GM12873 (cell line): Measurements from ENCODE around the gene SIRT3.
A peak's percentile ranks its signal among the peaks of the same experiment; 100 is the strongest.

Source experiments
- CTCF ChIP-seq: IDR thresholded peaks from 2 replicates; pipeline ENCODE4 v1.5.1; 2012; ENCODE audit warnings: low read depth, mild to moderate bottlenecking, moderate library complexity, low read length, control low read depth; ENCODE audit not compliant: insufficient read depth; ENCODE audit errors: missing control alignments

Gene SIRT3

GRCh38 chr11:267491-267994 lies 31.4 kb upstream of the SIRT3 start:
- no peak for TF ChIP-seq CTCF

GRCh38 chr11:266676-267439 lies 30.7 kb upstream of the SIRT3 start:
- TF ChIP-seq CTCF = no peak

- TF ChIP-seq CTCF = no peak
Measured at GRCh38 chr11:261624-262023, 25.5 kb upstream of the SIRT3 start.

- no peak for TF ChIP-seq CTCF
Measured at GRCh38 chr11:259413-259812, 23.3 kb upstream of the SIRT3 start.

GRCh38 chr11:257766-258493 lies 21.8 kb upstream of the SIRT3 start:
- TF ChIP-seq CTCF = peak; percentile 47

GRCh38 chr11:256952-257737 lies 21.0 kb upstream of the SIRT3 start:
- TF ChIP-seq CTCF = no peak

GRCh38 chr11:255816-256215 lies 19.7 kb upstream of the SIRT3 start:
- no peak for TF ChIP-seq CTCF
